Fibroblast of lung (primary cell): ENCODE data around the gene DNMT1.

Experiments used
- EZH2 ChIP-seq: IDR thresholded peaks from 2 replicates; pipeline ENCODE4 v1.5.1; 2012; ENCODE audit warnings: low read length, control low read depth, mild to moderate bottlenecking; ENCODE audit errors: missing control alignments
- TF ChIP-seq, protein P1 (sequence below), 2 donors: IDR thresholded peaks in 1 of 2; conservative IDR thresholded peaks in 1 of 2; 1 replicate in 1 of 2; 2 replicates in 1 of 2; pipeline ENCODE4 v1.5.1; 2011 to 2012; ENCODE audit warnings: low read length in 2 of 2, control low read depth in 1 of 2, inconsistent platforms in 1 of 2, low read depth in 1 of 2, mild to moderate bottlenecking in 1 of 2

DNA sequence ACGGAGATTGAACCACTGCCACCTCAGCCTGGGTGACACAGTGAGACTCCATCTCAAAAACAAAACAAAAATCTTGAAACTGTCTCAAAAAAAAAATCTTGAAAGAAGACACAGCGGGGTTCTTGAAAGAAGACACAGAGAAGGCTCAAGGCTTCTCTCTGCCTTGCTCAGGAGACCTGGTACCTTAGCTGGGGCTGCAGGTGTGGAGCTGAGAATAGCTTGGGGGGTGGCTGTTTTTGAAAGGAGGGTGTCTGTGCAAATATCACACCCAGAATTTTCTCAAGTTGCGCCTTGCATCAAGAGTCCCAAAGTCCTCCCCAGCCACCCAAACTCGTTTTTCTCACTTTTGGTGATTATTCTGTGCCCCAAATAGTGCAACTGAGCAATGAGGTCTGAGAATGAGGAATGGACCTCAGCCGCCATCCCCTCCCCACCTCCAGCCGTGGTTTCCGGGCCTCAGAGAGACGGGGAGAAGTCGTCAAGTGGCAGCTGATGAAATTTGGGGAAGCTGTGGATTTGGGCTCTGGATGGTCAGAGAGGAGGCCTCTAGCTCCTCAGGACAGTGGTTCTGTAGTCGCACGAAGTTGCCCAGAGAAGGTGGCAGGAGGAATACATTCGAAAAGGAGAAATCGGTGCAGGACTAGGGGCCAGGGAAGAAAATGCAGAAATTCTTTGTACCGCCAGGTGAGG, 27.6 kb upstream of the DNMT1 start:
- TF ChIP-seq EZH2: no peak
- TF ChIP-seq, protein P1, sequence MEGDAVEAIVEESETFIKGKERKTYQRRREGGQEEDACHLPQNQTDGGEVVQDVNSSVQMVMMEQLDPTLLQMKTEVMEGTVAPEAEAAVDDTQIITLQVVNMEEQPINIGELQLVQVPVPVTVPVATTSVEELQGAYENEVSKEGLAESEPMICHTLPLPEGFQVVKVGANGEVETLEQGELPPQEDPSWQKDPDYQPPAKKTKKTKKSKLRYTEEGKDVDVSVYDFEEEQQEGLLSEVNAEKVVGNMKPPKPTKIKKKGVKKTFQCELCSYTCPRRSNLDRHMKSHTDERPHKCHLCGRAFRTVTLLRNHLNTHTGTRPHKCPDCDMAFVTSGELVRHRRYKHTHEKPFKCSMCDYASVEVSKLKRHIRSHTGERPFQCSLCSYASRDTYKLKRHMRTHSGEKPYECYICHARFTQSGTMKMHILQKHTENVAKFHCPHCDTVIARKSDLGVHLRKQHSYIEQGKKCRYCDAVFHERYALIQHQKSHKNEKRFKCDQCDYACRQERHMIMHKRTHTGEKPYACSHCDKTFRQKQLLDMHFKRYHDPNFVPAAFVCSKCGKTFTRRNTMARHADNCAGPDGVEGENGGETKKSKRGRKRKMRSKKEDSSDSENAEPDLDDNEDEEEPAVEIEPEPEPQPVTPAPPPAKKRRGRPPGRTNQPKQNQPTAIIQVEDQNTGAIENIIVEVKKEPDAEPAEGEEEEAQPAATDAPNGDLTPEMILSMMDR (conservative IDR thresholded peaks at IDR 0.05 in 1 of 2, IDR thresholded peaks at IDR 0.05 in 1 of 2; ENCODE audit: low read depth in 1 of 2, low read length in 2 of 2): no peak
